OCI-LY7 (cell line): ENCODE data around the gene TIMM22. TPM values are rescaled to one million over a fixed set of nuclear protein-coding genes. Genes with fewer than 3 reads are reported as not detected.

ENCODE experiments used
- BruUV-seq: library from RNA; stranded (reverse); fragments of 400-500 nt; replicated peaks from 2 replicates; lab custom pipeline; 2021; lab: Mats Ljungman, UMichigan
- CTCF ChIA-PET: fragments of 300-600 bp; sonication (Branson Sonifier 250); formaldehyde crosslinking; loops from one replicate; lab custom pipeline; 2022; ENCODE audit warnings: antibody characterized with exemption; ENCODE audit not compliant: unreplicated experiment; lab: Charles Lee
- POLR2A ChIA-PET: fragments of 300-600 bp; sonication (Branson Sonifier 250); formaldehyde crosslinking; loops from one replicate; lab custom pipeline; 2022; ENCODE audit warnings: antibody characterized with exemption; lab: Charles Lee
- DNase-seq: peaks from one replicate; pipeline ENCODE4 v3.0.0-alpha.2; 2015; ENCODE audit warnings: low spot score
- H2AFZ ChIP-seq: fragments of 200-600 bp; sonication (generic), shearing (Covaris generic); 2 replicates; pipeline ENCODE4 v1.6.1; 2014; ENCODE audit warnings: mild to moderate bottlenecking, antibody characterized with exemption, low read length, moderate library complexity
- H3K27ac ChIP-seq: fragments of 200-600 bp; sonication (generic); 2 replicates; pipeline ENCODE4 v1.5.1; 2014; ENCODE audit warnings: mixed run types, low read depth, mild to moderate bottlenecking, moderate library complexity, low read length, inconsistent platforms; ENCODE audit not compliant: poor library complexity, severe bottlenecking
- H3K36me3 ChIP-seq: fragments of 200-600 bp; sonication (generic); 2 replicates; pipeline ENCODE4 v1.6.1; 2014; ENCODE audit warnings: mild to moderate bottlenecking, antibody characterized with exemption, low read length, moderate library complexity, mixed read lengths; ENCODE audit not compliant: insufficient read depth
- H3K4me1 ChIP-seq: fragments of 200-600 bp; sonication (generic); 2 replicates; pipeline ENCODE4 v1.5.1; 2014; ENCODE audit warnings: mild to moderate bottlenecking, low read length; ENCODE audit not compliant: insufficient read depth, poor library complexity, severe bottlenecking
- H3K4me2 ChIP-seq: fragments of 200-600 bp; sonication (generic); 2 replicates; pipeline ENCODE4 v1.6.1; 2014; ENCODE audit warnings: mild to moderate bottlenecking, low read length
- H3K4me3 ChIP-seq: fragments of 200-600 bp; sonication (generic); 2 replicates; pipeline ENCODE4 v1.5.1; 2014; ENCODE audit warnings: mild to moderate bottlenecking, low read depth, low read length; ENCODE audit not compliant: poor library complexity, severe bottlenecking
- H3K79me2 ChIP-seq: fragments of 200-600 bp; sonication (generic); 2 replicates; pipeline ENCODE4 v1.6.1; 2016; ENCODE audit warnings: low read depth, mild to moderate bottlenecking, low read length, moderate library complexity, mixed read lengths; ENCODE audit not compliant: insufficient read depth
- H3K9me2 ChIP-seq: fragments of 200-600 bp; sonication (generic); 2 replicates; pipeline ENCODE4 v1.6.1; 2016; ENCODE audit warnings: mild to moderate bottlenecking, low read length, mixed read lengths; ENCODE audit not compliant: insufficient read depth
- H3K9me3 ChIP-seq: fragments of 200-600 bp; sonication (generic); 2 replicates; pipeline ENCODE4 v1.6.1; 2014; ENCODE audit warnings: mild to moderate bottlenecking, mixed run types, low read length, mixed read lengths
- H4K20me1 ChIP-seq: fragments of 200-600 bp; sonication (generic); 2 replicates; pipeline ENCODE4 v1.6.1; 2014; ENCODE audit warnings: mild to moderate bottlenecking, antibody characterized with exemption, low read length, moderate library complexity, mixed read lengths; ENCODE audit not compliant: insufficient read depth
- CTCF ChIP-seq: fragments of 200-600 bp; sonication (generic); conservative IDR thresholded peaks from 2 replicates; pipeline ENCODE4 v1.5.1; 2014; ENCODE audit warnings: mild to moderate bottlenecking, antibody characterized with exemption, low read length, moderate library complexity, mixed read lengths
- EZH2phosphoT487 ChIP-seq: fragments of 200-600 bp; sonication (generic); IDR thresholded peaks from 2 replicates; pipeline ENCODE4 v1.6.1; 2018; ENCODE audit warnings: low read depth, borderline replicate concordance, mild to moderate bottlenecking, mixed run types, antibody characterized with exemption, low read length, moderate library complexity, mixed read lengths
- intact Hi-C: fragments of 100-400 bp; cut with micrococcal nuclease; formaldehyde crosslinking; loops from one replicate; pipeline ENCODE4 v1.10.0; 2022; ENCODE audit not compliant: unreplicated experiment
- total RNA-seq, 2 experiments: library from RNA; depleted of rRNA in 1 of 2; stranded (reverse); fragments of >200 nt in 1 of 2; shearing (Covaris generic) in 1 of 2; gene quantifications; 2 replicates each; pipeline ENCODE4 v1.2.3, GENCODE V29; 2014 to 2022

Gene TIMM22
- total RNA-seq, 2 experiments from 2014 or later = 13.8 to 15.7 TPM

- Histone ChIP-seq H3K27ac (no peak overlapping the region), H4K20me1 (no peaks in the 10 kb centered on the region), H3K4me3 (no peak overlapping the region), H3K36me3 (no peaks in the 10 kb centered on the region), H2AFZ (no peak overlapping the region), H3K4me1 (no peaks in the 10 kb centered on the region), H3K79me2 (no peaks in the 10 kb centered on the region), H3K9me3 (no peaks in the 10 kb centered on the region), H3K9me2 (no peaks in the 10 kb centered on the region), H3K4me2 (no peak overlapping the region)
- no peak for DNase-seq
- ChIA-PET CTCF (no interaction called here), POLR2A (no interaction called here)
- intact Hi-C loops = no loop called here
- no TSS peak for BruUV-seq
- no peak for TF ChIP-seq CTCF
- TF ChIP-seq EZH2phosphoT487 = no peak
Measured at GRCh38 chr17:953767-954166, 43.2 kb upstream of the TIMM22 start.

GRCh38 chr17:954431-955164, 42.3 kb upstream of the TIMM22 start:
- H4K20me1 ChIP-seq = no peaks in the 10 kb centered on the region
- no peaks in the 10 kb centered on the region for H3K9me2 ChIP-seq
- H3K27ac ChIP-seq = no peak overlapping the region
- no peaks in the 10 kb centered on the region for H3K79me2 ChIP-seq
- H3K4me1 ChIP-seq = no peaks in the 10 kb centered on the region
- H2AFZ ChIP-seq = no peak overlapping the region
- H3K4me2 ChIP-seq = no peak overlapping the region
- no peak for DNase-seq
- ChIA-PET CTCF (no interaction called here), POLR2A (interaction anchor here (0.6 kb wide), 1 partner anchor 10 kb away, joined by 3 read pairs; no protein-coding TSS in a partner anchor)
- intact Hi-C loops = no loop called here
- no peak overlapping the region for H3K4me3 ChIP-seq
- BruUV-seq = no TSS peak
- H3K36me3 ChIP-seq = no peaks in the 10 kb centered on the region
- TF ChIP-seq EZH2phosphoT487 = no peak
- no peak for TF ChIP-seq CTCF
- no peaks in the 10 kb centered on the region for H3K9me3 ChIP-seq

- Histone ChIP-seq H3K36me3 (no peaks in the 10 kb centered on the region), H3K79me2 (no peaks in the 10 kb centered on the region), H3K9me2 (no peaks in the 10 kb centered on the region), H3K27ac (no peak overlapping the region), H3K4me2 (no peak overlapping the region), H3K4me3 (no peak overlapping the region), H4K20me1 (no peaks in the 10 kb centered on the region), H3K4me1 (no peaks in the 10 kb centered on the region), H2AFZ (no peak overlapping the region), H3K9me3 (no peaks in the 10 kb centered on the region)
- POLR2A ChIA-PET = no interaction called here
- TF ChIP-seq EZH2phosphoT487 (no peak), CTCF (no peak)
- DNase-seq = no peak
- no TSS peak for BruUV-seq
- CTCF ChIA-PET = interaction anchor here (0.6 kb wide), 1 partner anchor 132 kb away, joined by 6 read pairs; no protein-coding TSS in a partner anchor
- intact Hi-C loops = no loop called here
Measured at GRCh38 chr17:956905-957304, 40.0 kb upstream of the TIMM22 start.
